ENCODE results near the gene NEIL3.

GRCh38 chr4:177281351-177281909, 28.2 kb upstream of the NEIL3 start:
- TF ChIP-seq POLR2A (IDR thresholded peaks at IDR 0.05) (no peak), CTCF (IDR thresholded peaks at IDR 0.05 in 8 of 11, conservative IDR thresholded peaks at IDR 0.05 in 3 of 11) (no peak)
